Stimulated activated naive CD4-positive, alpha-beta T cell treated with Interleukin-2 at 50 U/mL for 16 hours (primary cell): ENCODE results near the gene KDM3B.
"Not testable (repeated sequence)": the region's sequence is repeated elsewhere in the genome, so short reads cannot be mapped to it uniquely, and the experiment has no call there.

Experiments
- DNase-seq: peaks from one replicate; lab custom pipeline; 2025; lab: John Stamatoyannopoulos, UW

Gene KDM3B, protein sequence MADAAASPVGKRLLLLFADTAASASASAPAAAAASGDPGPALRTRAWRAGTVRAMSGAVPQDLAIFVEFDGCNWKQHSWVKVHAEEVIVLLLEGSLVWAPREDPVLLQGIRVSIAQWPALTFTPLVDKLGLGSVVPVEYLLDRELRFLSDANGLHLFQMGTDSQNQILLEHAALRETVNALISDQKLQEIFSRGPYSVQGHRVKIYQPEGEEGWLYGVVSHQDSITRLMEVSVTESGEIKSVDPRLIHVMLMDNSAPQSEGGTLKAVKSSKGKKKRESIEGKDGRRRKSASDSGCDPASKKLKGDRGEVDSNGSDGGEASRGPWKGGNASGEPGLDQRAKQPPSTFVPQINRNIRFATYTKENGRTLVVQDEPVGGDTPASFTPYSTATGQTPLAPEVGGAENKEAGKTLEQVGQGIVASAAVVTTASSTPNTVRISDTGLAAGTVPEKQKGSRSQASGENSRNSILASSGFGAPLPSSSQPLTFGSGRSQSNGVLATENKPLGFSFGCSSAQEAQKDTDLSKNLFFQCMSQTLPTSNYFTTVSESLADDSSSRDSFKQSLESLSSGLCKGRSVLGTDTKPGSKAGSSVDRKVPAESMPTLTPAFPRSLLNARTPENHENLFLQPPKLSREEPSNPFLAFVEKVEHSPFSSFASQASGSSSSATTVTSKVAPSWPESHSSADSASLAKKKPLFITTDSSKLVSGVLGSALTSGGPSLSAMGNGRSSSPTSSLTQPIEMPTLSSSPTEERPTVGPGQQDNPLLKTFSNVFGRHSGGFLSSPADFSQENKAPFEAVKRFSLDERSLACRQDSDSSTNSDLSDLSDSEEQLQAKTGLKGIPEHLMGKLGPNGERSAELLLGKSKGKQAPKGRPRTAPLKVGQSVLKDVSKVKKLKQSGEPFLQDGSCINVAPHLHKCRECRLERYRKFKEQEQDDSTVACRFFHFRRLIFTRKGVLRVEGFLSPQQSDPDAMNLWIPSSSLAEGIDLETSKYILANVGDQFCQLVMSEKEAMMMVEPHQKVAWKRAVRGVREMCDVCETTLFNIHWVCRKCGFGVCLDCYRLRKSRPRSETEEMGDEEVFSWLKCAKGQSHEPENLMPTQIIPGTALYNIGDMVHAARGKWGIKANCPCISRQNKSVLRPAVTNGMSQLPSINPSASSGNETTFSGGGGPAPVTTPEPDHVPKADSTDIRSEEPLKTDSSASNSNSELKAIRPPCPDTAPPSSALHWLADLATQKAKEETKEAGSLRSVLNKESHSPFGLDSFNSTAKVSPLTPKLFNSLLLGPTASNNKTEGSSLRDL (N-terminal part only)

GRCh38 chr5:138352071-138352721, at the start of gene KDM3B:
Gene KDM3B, plus strand, starts transcription at chr5:138352685. Its CDS starts 111 bp downstream, at chr5:138352796.
- peak; percentile 84 for DNase-seq

DNA sequence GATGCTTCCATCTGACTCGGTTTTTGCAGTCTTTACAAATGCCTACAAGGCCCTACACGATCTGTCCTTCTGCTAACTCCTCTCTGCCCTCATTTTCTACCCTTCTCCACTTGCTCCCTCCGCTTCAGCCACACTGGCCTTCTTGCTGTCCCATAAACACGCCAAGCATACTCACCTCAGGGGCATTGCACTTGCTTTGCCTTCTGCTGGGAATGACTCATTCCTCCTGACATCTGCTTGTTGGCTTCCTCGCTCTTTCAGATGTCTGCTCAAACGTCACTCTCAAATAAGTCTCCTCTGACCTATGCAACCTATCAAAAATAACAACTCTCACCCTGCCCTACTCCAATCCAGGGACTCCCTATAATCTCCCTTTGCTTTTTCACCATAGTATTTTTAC, 49.1 kb upstream of the KDM3B start:
- no peak for DNase-seq

GRCh38 chr5:138305797-138306196, 46.7 kb upstream of the KDM3B start:
- DNase-seq: no peak

DNA sequence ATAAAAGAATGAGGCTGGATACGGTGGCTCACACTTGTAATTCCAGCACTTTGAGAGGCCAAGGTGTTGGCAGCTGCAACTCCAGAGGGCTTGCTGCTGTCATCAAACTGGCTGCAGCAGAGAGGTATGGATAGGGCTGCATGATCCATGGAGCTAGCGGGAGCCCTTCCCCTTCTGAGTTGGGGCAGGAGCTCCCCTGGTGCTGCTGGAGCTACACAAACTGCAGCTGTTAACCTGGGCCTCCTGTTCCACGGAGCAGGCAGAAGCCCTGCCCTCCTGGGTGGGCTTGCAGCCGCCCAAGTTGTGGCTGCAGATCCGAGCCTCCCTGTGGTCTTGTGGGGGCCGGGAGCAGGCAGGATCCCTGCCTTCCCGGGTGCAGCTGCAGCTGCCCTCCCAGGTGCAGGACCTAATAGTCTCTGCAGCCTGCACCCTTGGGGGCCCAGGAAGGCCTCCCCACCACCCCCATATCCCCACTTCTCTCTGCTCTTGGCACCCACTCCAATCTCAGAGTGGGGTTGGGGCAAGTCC, 36.7 kb upstream of the KDM3B start:
- no peak for DNase-seq

DNA sequence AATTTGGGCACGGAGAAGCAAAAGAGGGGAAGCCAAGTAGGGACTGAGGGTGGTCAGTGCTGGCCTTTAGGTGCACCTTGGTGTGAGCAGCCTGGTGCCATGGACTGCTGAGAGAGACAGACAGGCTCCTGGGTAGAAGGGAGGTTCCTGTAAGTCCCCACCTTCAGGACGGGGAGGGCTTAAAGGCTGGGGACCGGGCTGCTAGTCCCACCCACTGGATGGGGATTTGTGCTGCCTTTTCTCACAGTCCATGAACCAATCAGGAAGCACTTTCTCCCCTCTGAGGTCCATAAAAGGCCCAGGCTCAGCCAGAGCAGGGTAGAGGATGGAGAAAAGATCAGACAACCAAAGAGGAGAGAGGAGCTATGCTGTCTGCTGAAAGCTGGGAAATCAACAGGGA, 36.1 kb upstream of the KDM3B start:
- no peak for DNase-seq

GRCh38 chr5:138318211-138318610, 34.3 kb upstream of the KDM3B start:
- DNase-seq: not testable (repeated sequence)

GRCh38 chr5:138330813-138331448, 21.6 kb upstream of the KDM3B start:
- no peak for DNase-seq

DNA sequence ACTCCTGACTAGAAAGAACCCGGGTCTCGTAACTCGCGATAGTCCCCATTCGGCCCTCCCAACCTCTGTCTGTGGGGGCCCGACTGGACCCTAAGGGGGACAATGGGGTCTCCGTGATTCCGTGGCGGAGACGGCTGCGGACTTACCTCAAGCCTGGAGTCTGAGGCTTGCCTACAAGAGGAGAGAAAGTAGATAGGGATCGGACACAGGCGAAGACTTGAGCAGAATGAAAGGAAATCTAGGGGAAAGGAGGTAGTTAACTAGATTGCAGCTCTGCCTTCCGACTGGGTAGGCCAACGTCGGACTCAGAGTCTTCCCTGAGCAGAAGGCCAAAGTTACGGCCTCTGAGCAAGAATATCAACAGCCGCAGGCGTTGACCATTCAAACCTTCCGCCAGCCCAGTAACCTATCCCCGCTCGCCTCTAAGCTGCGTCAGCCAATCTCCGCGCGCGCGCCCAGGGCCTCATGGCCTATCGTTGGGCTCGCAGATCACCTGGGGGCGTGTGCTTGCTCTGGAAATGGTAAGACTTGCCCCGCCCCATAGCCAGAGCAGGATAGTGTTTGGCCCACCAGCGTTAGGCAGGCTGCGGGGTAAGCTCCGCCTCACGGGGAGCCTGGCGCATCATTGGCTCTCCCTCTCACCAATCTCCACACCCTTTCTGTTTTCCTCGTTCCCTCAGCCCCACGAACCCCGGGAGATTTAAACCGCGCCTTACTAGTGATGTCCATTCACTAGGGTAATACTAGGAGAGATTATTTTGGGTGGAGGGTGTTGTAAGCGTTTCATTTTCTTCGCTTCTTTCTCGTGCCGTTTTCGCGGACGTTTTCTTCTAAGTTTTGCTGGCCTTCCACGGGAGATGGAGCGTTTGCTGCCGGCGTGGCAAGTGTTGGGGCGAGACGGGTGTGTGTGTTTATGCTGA, 20.8 kb upstream of the KDM3B start, which contains the start of gene CDC25C:
Gene CDC25C (minus strand): TSS at position 356 of the 920 bp plus-strand sequence. CDS start 624 bp downstream, outside the sequence.
- DNase-seq: peak; percentile 98

- DNase-seq: no peak
Observed at GRCh38 chr5:138334867-138335447, 17.5 kb upstream of the KDM3B start.

- DNase-seq: no peak
Observed at GRCh38 chr5:138336952-138337684, 15.4 kb upstream of the KDM3B start.

GRCh38 chr5:138337685-138338410, 14.6 kb upstream of the KDM3B start, which contains the start of gene FAM53C:
Gene FAM53C, plus strand, starts transcription at chr5:138338266. Its CDS starts 3,070 bp downstream, at chr5:138341336.
- peak; percentile 88 for DNase-seq

- no peak for DNase-seq
Observed at GRCh38 chr5:138338411-138339090, 13.9 kb upstream of the KDM3B start.

GRCh38 chr5:138339091-138339456, 13.4 kb upstream of the KDM3B start:
- no peak for DNase-seq

- DNase-seq: no peak
Observed at GRCh38 chr5:138339464-138339863, 13.0 kb upstream of the KDM3B start.

GRCh38 chr5:138340008-138340407, 12.5 kb upstream of the KDM3B start:
- DNase-seq: no peak

DNA sequence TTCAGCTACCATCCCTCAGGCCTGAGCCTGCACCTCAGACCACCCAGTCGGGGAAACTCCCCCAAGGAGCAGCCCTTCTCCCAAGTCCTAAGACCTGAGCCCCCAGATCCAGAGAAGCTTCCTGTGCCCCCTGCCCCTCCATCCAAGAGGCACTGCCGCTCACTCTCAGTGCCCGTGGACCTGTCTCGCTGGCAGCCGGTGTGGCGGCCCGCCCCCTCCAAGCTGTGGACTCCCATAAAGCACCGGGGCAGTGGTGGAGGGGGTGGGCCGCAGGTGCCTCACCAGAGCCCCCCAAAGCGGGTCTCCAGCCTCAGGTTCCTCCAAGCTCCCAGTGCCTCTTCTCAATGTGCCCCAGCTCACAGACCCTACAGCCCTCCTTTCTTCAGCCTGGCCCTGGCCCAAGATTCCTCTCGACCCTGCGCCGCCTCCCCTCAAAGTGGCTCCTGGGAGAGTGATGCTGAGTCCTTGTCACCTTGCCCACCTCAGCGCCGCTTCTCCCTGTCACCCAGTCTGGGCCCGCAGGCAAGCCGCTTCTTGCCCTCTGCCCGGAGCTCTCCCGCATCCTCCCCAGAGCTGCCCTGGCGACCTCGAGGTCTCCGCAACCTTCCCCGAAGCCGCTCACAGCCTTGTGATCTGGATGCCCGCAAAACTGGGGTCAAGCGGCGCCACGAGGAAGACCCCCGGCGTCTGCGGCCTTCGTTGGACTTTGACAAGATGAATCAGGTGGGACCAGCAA, 7.4 kb upstream of the KDM3B start:
- DNase-seq: no peak
